Activated CD4-positive, alpha-beta T cell treated with anti-CD3 and anti-CD28 coated beads, Interleukin-2, amount 50 U/mL, for 24 hours (primary cell): ENCODE measurements around the gene BCL11A.

Source experiments
- DNase-seq, 2 donors: peaks; one replicate each; pipeline ENCODE4 v3.0.0-alpha.2; 2020; ENCODE audit warnings: low read depth in 1 of 2, low spot score in 1 of 2

BCL11A gene

GRCh38 chr2:60509066-60509465 lies 44.4 kb downstream of the BCL11A start:
- DNase-seq, result no peak

- DNase-seq, result no peak
These were observed 45.0 kb downstream of the BCL11A start for GRCh38 chr2:60508339-60508917.

DNA sequence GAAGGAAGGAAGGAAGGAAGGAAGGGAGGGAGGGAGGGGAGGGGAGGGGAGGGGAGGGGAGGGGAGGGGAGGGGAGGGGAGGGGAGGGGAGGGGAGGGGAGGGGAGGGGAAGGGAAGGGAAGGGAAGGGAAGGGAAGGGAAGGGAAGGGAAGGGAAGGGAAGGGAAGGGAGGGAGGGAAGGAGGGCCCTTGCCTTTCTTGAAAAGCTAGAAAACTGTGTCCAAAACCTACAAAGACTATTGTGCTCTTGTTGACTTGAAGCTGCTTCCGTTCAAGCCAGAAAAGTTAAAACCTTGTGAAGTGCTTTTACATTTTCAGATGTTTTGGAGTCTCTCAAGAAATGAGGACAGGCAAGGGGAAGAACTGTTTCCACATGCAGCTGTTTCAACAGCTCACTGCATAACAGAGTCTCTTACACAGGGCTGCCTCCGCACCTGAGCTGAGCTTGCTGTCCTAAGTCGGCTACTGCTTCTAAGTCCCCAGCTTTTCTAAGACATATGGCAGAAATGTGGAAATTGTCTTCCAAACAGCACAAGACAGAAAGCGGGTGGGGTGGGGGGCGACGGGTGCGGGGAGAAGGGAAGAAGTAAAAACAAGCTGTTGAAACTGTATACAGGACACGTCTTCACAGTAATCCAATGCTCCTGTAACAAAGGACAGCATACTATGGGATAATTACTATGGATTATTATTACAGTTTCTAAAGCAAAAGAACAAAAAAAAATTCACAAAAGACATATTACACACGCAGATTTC lies 46.1 kb downstream of the BCL11A start:
- DNase-seq, result no peak

DNA sequence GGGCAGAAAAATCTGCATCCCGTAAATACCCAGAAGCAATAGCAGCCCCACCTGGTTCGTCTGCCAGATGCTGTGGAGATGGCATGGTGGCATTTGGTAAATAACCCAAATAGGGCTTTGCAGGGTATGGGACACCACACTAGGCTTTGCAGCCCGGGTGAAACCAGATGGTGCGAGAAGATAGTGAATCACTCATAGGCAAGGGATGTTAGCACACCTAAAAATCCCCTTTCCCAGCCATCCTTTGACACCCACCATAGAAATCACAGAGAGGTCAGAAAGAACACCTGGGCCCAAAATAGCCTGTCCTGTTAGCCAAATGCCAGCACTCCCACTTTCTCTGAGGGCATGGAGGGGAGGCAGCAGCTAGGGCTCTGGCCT lies 47.6 kb downstream of the BCL11A start:
- no peak for DNase-seq

DNA sequence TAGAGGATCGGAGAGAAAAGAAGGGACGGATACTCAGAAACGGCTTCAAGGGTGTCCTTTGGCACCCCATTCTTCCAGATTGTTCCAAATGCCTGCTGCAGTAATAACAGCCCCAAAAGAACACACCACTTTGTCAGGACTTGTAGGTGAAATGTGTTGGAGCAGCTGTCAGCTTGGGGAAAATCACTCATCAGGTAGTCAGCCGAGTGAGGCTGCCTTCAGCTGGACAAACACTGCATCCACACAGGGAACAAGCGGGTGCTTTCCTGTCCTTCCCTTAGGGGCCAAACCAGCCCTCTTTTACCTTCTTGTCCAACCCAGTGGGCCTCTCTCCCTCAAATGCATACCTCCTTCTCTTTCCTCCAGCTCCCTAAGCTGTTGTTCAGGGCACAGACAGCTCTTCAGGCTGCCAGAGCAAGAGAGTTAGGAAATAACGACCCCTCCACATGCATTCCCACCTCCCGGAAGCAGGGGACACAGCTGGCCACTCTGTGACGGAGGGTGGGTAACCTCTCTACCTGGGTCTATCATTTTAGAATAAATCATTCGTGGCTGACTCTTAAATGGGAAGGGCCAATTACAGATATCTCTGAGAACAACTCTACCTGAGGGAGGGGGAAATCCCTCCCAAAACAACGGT lies 48.1 kb downstream of the BCL11A start:
- no peak for DNase-seq

DNA sequence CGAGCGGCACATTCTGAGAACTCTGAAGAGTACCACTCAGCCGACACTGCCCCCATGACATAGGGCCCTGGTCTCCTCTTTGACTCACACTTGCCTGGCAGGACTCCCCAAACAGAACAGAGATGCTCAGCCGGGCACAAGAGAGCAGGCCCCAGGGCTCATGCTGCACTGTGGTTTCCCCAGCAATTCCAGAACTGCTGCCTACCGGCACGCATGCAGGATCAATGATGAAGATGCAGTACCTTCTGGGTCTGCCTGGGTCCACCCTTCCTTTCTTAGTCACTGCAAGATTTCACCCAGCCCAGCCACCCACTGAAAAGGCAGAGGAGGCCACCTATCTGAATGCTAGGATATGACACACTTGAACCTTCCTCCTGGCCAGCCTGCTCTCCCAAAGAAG lies 49.4 kb downstream of the BCL11A start:
- DNase-seq, result no peak

- no peak for DNase-seq
These were observed 51.3 kb downstream of the BCL11A start for GRCh38 chr2:60502144-60502543.

DNA sequence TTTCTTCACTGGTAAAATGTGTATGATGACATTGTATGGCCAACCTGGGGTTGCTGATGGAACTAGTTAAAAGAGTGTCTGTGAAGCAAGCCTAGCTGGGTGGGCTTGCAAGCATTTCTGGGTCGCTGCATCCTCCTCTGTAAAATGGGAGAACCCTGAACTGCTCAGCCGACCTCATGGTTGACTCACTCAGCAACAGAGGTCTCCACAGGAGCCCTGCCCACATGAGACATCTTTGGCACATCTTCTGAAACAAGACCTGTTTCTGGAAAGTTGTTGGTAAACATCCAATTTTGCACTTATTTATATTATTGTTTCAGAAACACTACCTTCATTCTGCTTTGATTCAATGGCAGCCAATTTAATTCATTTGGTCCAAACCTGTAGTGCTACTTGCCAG lies 52.6 kb downstream of the BCL11A start:
- no peak for DNase-seq

GRCh38 chr2:60499651-60500265 lies 53.7 kb downstream of the BCL11A start:
- DNase-seq, result no peak

DNA sequence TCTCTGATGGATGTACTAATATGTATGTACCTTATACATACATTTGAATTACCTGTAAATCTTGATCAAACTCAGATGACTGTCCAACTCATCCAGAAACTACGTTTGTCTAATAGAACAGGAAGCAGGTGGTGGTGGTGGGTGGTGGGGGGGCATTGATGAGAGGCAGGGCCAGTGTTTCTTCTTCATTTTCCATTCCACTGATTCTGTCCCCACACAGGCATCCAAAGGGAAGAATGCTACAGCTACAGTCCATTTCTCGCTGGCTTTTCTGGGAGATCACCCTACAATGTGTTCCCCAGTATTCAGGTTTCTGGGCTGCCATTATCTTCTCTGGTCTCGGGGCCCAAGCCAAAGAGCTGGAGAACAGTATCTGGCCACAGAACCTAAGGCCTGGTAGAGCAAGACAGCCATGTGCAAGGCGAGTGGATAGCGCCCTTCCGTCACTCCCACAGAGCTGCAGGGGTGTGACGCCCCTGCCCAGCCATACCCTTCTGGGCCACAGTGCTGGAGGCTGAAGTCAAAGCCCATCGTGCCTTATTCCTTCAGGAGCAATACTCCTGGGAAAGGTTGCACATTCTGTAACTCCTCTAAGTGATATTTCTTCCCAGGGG lies 54.5 kb downstream of the BCL11A start:
- DNase-seq, result no peak

DNA sequence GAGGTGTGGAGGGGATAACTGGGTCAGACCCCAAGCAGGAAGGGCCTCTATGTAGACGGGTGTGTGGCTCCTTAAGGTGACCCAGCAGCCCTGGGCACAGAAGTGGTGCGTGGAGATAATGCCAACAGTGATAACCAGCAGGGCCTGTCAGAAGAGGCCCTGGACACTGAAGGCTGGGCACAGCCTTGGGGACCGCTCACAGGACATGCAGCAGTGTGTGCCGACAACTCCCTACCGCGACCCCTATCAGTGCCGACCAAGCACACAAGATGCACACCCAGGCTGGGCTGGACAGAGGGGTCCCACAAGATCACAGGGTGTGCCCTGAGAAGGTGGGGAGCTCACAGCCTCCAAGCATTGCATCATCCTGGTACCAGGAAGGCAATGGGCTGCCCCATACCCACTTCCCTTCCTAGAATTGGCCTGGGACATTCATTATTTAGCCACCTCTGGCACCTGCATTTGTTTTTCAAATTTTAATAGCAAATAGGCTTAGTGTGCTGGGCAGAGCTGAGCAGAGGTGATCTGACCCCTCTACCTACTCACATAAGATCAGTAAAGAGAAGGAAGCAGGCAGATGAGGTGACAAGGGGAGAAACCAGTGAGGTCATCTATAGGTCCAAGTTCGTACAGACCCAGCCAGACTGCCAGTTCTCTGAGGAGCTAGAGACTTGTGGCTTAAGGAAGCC lies 55.2 kb downstream of the BCL11A start:
- DNase-seq, result no peak

DNA sequence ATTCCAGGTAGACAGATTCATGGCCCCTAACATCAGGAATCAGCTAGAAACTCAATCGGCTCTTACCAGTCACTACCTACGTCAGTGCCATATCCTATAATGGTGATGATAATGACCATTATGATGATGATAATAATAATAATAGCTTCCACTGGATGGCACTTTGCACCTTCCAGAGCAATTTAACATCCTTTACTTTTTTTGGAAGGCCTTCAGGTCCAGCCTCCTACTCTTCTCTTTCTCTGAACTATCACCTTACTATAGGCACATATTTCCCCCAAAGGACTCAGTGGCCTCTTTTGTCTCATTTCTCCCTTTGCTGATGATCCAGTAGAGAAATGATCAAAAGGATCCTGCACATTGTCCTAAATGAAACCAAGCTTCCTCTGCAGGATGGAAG lies 56.0 kb downstream of the BCL11A start:
- no peak for DNase-seq

DNA sequence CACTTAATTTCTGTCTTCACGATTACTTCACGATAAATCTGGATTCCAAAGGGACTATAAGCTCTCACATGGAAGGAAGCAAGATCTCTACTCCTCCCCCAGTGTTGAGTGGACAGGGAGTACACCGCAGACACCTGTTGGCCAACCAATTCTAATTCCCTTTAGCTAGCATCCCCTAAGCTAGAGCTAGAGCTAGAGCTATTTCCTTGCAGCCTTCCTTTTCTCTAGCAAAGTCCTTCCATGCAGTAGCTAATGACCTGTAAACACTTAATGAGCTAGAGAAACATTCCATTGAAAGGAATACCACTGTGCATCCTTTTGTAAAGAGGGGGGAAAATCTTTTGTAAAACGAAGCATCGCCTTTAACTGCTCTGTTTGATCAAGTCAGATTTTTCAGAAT lies 56.5 kb downstream of the BCL11A start:
- no peak for DNase-seq

- no peak for DNase-seq
These were observed 57.0 kb downstream of the BCL11A start for GRCh38 chr2:60496475-60496874.

- no peak for DNase-seq
These were observed 58.3 kb downstream of the BCL11A start for GRCh38 chr2:60495041-60495625.

DNA sequence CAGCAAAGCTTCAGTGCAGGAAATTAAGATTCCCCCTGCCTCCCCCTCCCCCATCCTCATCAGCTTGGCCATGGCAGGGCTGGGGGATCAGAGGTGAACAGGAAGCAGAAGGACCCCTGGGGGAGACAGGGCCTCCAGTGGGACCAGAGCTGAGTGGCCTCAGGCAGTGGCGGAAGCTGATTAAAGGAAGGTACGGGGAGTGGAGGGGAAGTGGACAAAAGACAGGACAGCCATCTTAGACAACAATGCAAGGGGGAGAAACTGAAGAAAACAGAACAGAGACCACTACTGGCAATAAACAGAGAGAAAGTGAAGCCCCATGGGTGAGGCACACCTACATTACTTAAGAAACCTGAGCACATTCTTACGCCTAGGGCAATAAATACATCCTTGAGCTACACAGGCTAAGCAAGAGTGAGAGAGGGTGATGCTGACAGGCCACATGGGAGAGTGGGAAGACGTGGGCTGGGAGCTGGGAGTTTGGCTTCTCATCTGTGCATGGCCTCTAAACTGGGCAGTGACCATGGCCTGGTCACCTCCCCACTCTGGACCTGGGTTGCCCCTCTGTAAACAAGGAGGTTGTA lies 59.6 kb downstream of the BCL11A start:
- DNase-seq, result no peak

DNA sequence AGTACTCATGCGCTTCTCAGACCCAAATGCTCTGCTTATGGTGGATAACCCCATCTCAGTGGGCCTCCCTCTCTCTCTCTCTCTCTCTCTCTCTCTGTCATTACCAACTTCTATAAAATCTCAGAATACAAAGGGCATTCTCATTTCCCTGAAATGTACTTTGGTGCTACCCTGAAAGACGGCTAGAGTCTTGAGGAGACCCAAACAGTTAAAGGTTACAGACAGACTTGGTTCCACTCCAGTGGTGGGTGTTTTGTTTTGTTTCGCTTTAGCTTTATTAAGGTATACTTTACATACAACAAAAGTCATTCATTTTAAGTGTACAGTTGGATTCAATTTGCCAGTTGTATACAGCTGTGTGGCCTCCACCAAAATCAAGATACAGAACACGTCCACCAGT lies 60.9 kb downstream of the BCL11A start:
- no peak for DNase-seq

GRCh38 chr2:60490848-60491247 lies 62.6 kb downstream of the BCL11A start:
- DNase-seq, result no peak

DNA sequence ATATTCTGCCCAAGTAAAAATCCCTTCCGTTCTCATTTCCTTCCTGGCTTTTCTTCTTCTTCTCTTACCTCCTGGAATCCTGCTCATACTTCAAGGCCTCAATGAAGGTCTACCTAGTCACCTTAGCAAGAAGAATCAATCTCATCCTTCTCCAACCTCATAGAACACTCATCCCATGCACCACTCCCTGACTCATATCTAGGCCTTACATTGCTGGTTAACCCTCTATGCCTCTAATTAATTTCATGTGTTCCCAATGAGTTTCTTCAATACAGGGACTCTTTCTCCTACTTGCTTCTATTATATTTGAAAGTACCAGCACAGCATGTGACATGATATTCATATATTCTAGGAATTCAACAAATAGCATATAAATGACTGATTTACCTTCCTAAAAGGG lies 63.0 kb downstream of the BCL11A start:
- DNase-seq, result no peak

GRCh38 chr2:60489289-60489688 lies 64.2 kb downstream of the BCL11A start:
- no peak for DNase-seq
